Activated T-helper 1 cell treated with anti-CD3 and anti-CD28 coated beads, Interleukin-12 subunit alpha, Interleukin-12 subunit beta, Interleukin-2, Interleukin-4 antibody, amounts not matched to agents 30 ng/mL and 10 ng/mL and 1 ng/mL, durations not matched to agents 14 hours and 24 hours and 36 hours (primary cell): ENCODE data around the gene ANKRD44. TPM values are rescaled to one million over a fixed set of nuclear protein-coding genes. Genes with fewer than 3 reads are reported as not detected.

Experiments
- DNase-seq: peaks from one replicate; pipeline ENCODE4 v3.0.0; 2021; ENCODE audit warnings: low spot score
- H3K27ac Mint-ChIP-seq: one replicate; pipeline ENCODE4 v1.8.0; 2021; ENCODE audit warnings: mild to moderate bottlenecking, mixed read lengths
- H3K27me3 Mint-ChIP-seq: one replicate; pipeline ENCODE4 v1.8.0; 2022; ENCODE audit warnings: mild to moderate bottlenecking, moderate library complexity, mixed read lengths; ENCODE audit not compliant: insufficient read depth
- H3K36me3 Mint-ChIP-seq: one replicate; pipeline ENCODE4 v1.8.0; 2021; ENCODE audit warnings: low read depth, mixed read lengths
- H3K4me1 Mint-ChIP-seq: one replicate; pipeline ENCODE4 v1.8.0; 2021; ENCODE audit warnings: low read depth, mixed read lengths
- H3K4me3 Mint-ChIP-seq: one replicate; pipeline ENCODE4 v1.8.0; 2021; ENCODE audit warnings: mild to moderate bottlenecking, moderate library complexity, mixed read lengths
- H3K9me3 Mint-ChIP-seq: one replicate; pipeline ENCODE4 v1.8.0; 2021; ENCODE audit warnings: mixed read lengths
- intact Hi-C: fragments of 100-400 bp; cut with micrococcal nuclease; formaldehyde crosslinking; loops from one replicate; pipeline ENCODE4 v1.15.1; 2024
- total RNA-seq: library from RNA; stranded (reverse); gene quantifications from 2 replicates; pipeline ENCODE4 v1.2.3, GENCODE V29; 2022

The ANKRD44 gene
- total RNA-seq, 1 donor from 2014 or later: 159 TPM

- no peak for DNase-seq
- H3K4me3 Mint-ChIP-seq: no peak overlapping the region
- H3K9me3 Mint-ChIP-seq: no peaks in the 10 kb centered on the region
- H3K27me3 Mint-ChIP-seq: no peaks in the 10 kb centered on the region
- intact Hi-C loops: no loop called here
- H3K36me3 Mint-ChIP-seq: peaks cover 52% of the 10 kb centered on the region
- H3K27ac Mint-ChIP-seq: no peak overlapping the region
- H3K4me1 Mint-ChIP-seq: no peaks in the 10 kb centered on the region
Observed at GRCh38 chr2:197085665-197086064, 224.9 kb downstream of the ANKRD44 start.

- intact Hi-C loops: no loop called here
- no peak overlapping the region for H3K4me3 Mint-ChIP-seq
- H3K27ac Mint-ChIP-seq: no peak overlapping the region
- H3K36me3 Mint-ChIP-seq: peaks cover 60% of the 10 kb centered on the region
- peaks cover 6% of the 10 kb centered on the region for H3K4me1 Mint-ChIP-seq
- no peak for DNase-seq
- peaks cover 7% of the 10 kb centered on the region for H3K9me3 Mint-ChIP-seq
- H3K27me3 Mint-ChIP-seq: no peaks in the 10 kb centered on the region
Observed at GRCh38 chr2:197081294-197081693, 229.3 kb downstream of the ANKRD44 start.

DNA sequence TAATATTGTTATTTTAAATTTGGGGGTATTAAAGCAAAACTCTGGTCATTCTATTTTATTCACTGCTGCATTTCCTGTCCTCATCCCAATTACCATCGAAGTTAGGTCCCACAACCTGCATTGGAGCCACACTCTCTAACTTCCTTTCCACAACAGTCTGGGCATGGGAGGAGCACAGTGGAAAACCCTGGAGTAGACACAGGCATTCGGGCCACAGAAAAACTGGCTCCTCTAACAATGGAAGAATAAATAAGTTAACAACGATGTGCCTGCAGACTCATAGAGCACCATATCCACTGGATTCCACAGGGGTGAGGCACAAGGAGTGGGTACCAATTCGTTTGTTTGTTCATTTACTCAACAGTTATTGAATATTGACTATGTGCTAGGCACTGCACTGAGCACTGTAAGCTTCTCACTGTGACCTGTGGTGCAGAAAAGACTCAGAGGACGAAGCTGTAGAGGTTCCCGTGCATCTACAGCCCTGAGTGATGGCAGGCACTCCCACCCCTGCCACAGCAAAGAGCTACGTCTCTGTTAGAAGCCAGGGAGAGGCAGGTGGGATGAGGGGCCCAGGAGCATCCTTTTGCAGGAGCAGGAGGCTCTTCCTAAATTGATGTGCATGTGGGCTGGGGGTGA is 229.9 kb downstream of the ANKRD44 start:
- peaks cover 6% of the 10 kb centered on the region for H3K4me1 Mint-ChIP-seq
- no peaks in the 10 kb centered on the region for H3K27me3 Mint-ChIP-seq
- H3K36me3 Mint-ChIP-seq: peaks cover 63% of the 10 kb centered on the region
- peaks cover 7% of the 10 kb centered on the region for H3K9me3 Mint-ChIP-seq
- DNase-seq: no peak
- no peak overlapping the region for H3K4me3 Mint-ChIP-seq
- intact Hi-C loops: no loop called here
- H3K27ac Mint-ChIP-seq: no peak overlapping the region

DNA sequence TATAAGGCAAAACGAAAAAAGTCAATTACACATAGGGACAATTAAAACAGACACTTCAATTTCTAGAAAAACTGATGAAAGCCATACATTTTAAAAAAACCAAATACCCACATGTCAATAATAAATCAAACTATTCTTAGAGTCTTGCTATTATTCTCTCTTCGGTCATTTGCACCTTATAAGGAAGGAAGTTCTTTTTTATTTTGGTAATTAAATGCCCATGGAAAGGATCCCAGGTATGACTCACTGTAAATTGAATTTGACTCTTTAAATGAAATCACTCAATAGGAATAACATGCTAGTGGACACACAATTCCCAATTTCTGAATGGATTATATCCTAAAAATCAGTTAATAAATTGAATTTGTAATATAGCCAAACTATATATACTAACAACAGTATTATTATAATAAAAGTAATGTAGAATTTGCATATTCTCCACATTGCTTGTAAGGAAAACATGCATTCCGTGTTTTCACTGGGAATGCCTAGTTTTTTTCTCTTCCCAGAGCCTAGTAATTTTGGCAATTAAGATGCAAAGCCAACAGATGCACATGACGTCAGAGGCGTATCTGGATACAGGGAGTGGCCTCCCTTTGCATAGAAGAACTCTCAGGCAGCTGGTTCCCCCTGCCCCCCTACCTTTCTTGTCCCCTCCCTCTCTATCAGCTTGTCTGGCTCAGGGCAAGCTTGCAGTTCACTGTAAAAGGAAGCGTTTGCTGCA is 230.6 kb downstream of the ANKRD44 start:
- H3K27me3 Mint-ChIP-seq: no peaks in the 10 kb centered on the region
- peaks cover 6% of the 10 kb centered on the region for H3K4me1 Mint-ChIP-seq
- intact Hi-C loops: no loop called here
- peaks cover 7% of the 10 kb centered on the region for H3K9me3 Mint-ChIP-seq
- DNase-seq: no peak
- no peak overlapping the region for H3K4me3 Mint-ChIP-seq
- H3K27ac Mint-ChIP-seq: no peak overlapping the region
- H3K36me3 Mint-ChIP-seq: peaks cover 64% of the 10 kb centered on the region

- Mint-ChIP-seq H3K4me1 (peaks cover 6% of the 10 kb centered on the region), H3K27ac (no peak overlapping the region), H3K9me3 (peaks cover 7% of the 10 kb centered on the region), H3K36me3 (peaks cover 66% of the 10 kb centered on the region), H3K4me3 (no peak overlapping the region), H3K27me3 (no peaks in the 10 kb centered on the region)
- no peak for DNase-seq
- intact Hi-C loops: no loop called here
Observed at GRCh38 chr2:197079414-197079813, 231.2 kb downstream of the ANKRD44 start.

- Mint-ChIP-seq H3K9me3 (peaks cover 7% of the 10 kb centered on the region), H3K36me3 (peaks cover 62% of the 10 kb centered on the region), H3K27me3 (no peaks in the 10 kb centered on the region), H3K27ac (no peak overlapping the region), H3K4me3 (no peak overlapping the region), H3K4me1 (peaks cover 13% of the 10 kb centered on the region)
- intact Hi-C loops: no loop called here
- no peak for DNase-seq
Observed at GRCh38 chr2:197078535-197078934, 232.0 kb downstream of the ANKRD44 start.

GRCh38 chr2:197077336-197077735 is 233.2 kb downstream of the ANKRD44 start:
- Mint-ChIP-seq H3K27ac (no peak overlapping the region), H3K4me1 (peaks cover 25% of the 10 kb centered on the region), H3K4me3 (no peak overlapping the region), H3K9me3 (peaks cover 7% of the 10 kb centered on the region), H3K27me3 (no peaks in the 10 kb centered on the region), H3K36me3 (peaks cover 63% of the 10 kb centered on the region)
- no peak for DNase-seq
- intact Hi-C loops: no loop called here

- no peak overlapping the region for H3K4me3 Mint-ChIP-seq
- H3K27me3 Mint-ChIP-seq: no peaks in the 10 kb centered on the region
- peaks cover 62% of the 10 kb centered on the region for H3K36me3 Mint-ChIP-seq
- peaks cover 7% of the 10 kb centered on the region for H3K9me3 Mint-ChIP-seq
- peaks cover 31% of the 10 kb centered on the region for H3K4me1 Mint-ChIP-seq
- DNase-seq: no peak
- no peak overlapping the region for H3K27ac Mint-ChIP-seq
- intact Hi-C loops: no loop called here
Observed at GRCh38 chr2:197076652-197077051, 233.9 kb downstream of the ANKRD44 start.

- intact Hi-C loops: loop anchor here (2.0 kb wide), 2 partner anchors 17 to 303 kb away; no protein-coding TSS in a partner anchor
- H3K36me3 Mint-ChIP-seq: peaks cover 62% of the 10 kb centered on the region
- H3K4me3 Mint-ChIP-seq: no peak overlapping the region
- peaks cover 7% of the 10 kb centered on the region for H3K9me3 Mint-ChIP-seq
- no peak for DNase-seq
- H3K4me1 Mint-ChIP-seq: peaks cover 39% of the 10 kb centered on the region
- no peak overlapping the region for H3K27ac Mint-ChIP-seq
- H3K27me3 Mint-ChIP-seq: no peaks in the 10 kb centered on the region
Observed at GRCh38 chr2:197075754-197076337, 234.7 kb downstream of the ANKRD44 start.

DNA sequence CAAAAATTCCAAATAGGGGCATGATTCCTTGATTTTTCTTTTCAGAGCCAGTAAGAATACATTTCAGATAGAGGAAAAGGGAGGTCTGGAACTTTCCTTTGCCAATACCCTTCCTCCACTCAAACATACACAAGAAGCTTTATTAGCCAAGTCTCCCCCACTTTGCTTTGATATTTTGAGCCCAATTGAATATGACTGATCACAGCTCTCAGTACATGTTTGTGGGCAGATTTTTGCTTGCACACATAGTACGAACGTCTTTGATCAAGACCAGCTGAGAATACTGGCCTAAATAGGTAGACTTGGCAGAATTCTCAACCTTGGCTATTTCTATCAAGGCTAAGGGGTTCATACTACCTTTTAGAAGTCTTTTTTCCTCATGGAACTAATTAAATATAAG is 235.3 kb downstream of the ANKRD44 start:
- intact Hi-C loops: loop anchor here (2.0 kb wide), 2 partner anchors 16 to 304 kb away; no protein-coding TSS in a partner anchor

DNA sequence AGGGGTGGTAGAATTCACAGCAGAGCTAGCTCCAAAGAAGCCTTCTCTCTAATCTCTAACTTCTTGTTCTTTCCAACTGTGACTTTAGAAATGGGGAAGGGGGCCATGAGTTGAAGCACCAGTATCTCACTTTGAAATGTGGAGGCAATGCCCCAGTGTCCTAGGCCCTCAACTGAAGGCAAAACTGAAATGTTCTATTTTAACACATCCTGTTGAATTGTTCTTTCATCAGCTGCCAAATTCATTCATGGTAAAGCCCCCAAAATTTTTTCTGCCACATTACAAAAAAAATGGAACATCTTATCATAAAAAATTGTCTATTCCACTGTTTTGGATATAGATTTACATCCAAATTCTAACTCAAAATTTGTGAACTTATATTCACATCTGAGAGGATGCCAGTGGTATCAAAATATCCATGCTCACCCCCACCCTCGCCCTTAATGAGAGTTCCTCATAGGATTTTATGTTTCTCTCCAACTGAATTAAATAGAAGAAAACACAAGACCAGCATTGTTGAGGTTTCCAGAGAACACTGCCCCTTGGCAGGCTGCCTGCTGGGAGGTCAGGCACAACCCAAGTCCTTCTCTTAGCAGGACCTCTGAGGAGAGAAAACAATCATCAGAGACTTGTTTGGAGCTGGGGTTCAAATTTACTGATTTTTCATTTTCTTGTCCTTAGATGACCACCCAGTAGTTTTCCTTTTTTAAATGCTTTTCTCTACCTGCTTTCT is 236.7 kb downstream of the ANKRD44 start:
- no peak for DNase-seq
- H3K27me3 Mint-ChIP-seq: no peaks in the 10 kb centered on the region
- no peak overlapping the region for H3K4me3 Mint-ChIP-seq
- H3K27ac Mint-ChIP-seq: no peak overlapping the region
- intact Hi-C loops: loop anchor here (2.0 kb wide), 2 partner anchors 15 to 305 kb away; no protein-coding TSS in a partner anchor
- peaks cover 48% of the 10 kb centered on the region for H3K4me1 Mint-ChIP-seq
- peaks cover 16% of the 10 kb centered on the region for H3K9me3 Mint-ChIP-seq
- H3K36me3 Mint-ChIP-seq: peaks cover 66% of the 10 kb centered on the region

More for the DNA sequence above, 235.3 kb downstream of the ANKRD44 start:
- H3K4me1 Mint-ChIP-seq: peaks cover 45% of the 10 kb centered on the region
- no peak overlapping the region for H3K27ac Mint-ChIP-seq
- no peak for DNase-seq
- peaks cover 7% of the 10 kb centered on the region for H3K9me3 Mint-ChIP-seq
- H3K27me3 Mint-ChIP-seq: no peaks in the 10 kb centered on the region
- peaks cover 62% of the 10 kb centered on the region for H3K36me3 Mint-ChIP-seq
- H3K4me3 Mint-ChIP-seq: no peak overlapping the region

GRCh38 chr2:197073270-197073669 is 237.3 kb downstream of the ANKRD44 start:
- intact Hi-C loops: no loop called here
- Mint-ChIP-seq H3K27ac (no peak overlapping the region), H3K27me3 (no peaks in the 10 kb centered on the region), H3K4me1 (peaks cover 45% of the 10 kb centered on the region), H3K9me3 (peaks cover 16% of the 10 kb centered on the region), H3K4me3 (no peak overlapping the region), H3K36me3 (peaks cover 67% of the 10 kb centered on the region)
- no peak for DNase-seq
